HEK293T (cell line): Measurements from ENCODE around the gene KSR2.

ENCODE experiments used
- CTCF ChIA-PET: fragments of 350-600 bp; formaldehyde crosslinking; extraction: SDS; loops from one replicate; lab custom pipeline; 2021; ENCODE audit warnings: antibody characterized with exemption, inconsistent platforms; lab: Yijun Ruan, JAX
- POLR2A ChIA-PET: fragments of 350-600 bp; formaldehyde crosslinking; extraction: SDS; loops from one replicate; lab custom pipeline; 2020; ENCODE audit warnings: antibody characterized with exemption, inconsistent platforms; lab: Yijun Ruan, JAX
- DNase-seq: peaks from one replicate; pipeline ENCODE4 v3.0.0; 2012; ENCODE audit warnings: mixed read lengths; ENCODE audit errors: extremely low spot score
- ARNT ChIP-seq: fragments of 450-650 bp; IDR thresholded peaks from 2 replicates; pipeline ENCODE4 v1.6.1; 2017; ENCODE audit warnings: mild to moderate bottlenecking
- BHLHE40 ChIP-seq: fragments of 450-650 bp; IDR thresholded peaks from 2 replicates; pipeline ENCODE4 v1.6.1; 2016; ENCODE audit warnings: mild to moderate bottlenecking, moderate library complexity, borderline replicate concordance
- CTBP1 ChIP-seq: fragments of 450-650 bp; IDR thresholded peaks from 2 replicates; pipeline ENCODE4 v1.6.1; 2016; ENCODE audit warnings: borderline replicate concordance
- ELF4 ChIP-seq: fragments of 450-650 bp; IDR thresholded peaks from 2 replicates; pipeline ENCODE4 v1.6.1; 2017; ENCODE audit warnings: antibody characterized with exemption
- FOXA1 ChIP-seq: fragments of 450-650 bp; IDR thresholded peaks from 2 replicates; pipeline ENCODE4 v1.6.1; 2016; ENCODE audit warnings: mild to moderate bottlenecking
- FOXK2 ChIP-seq: fragments of 450-650 bp; IDR thresholded peaks from 2 replicates; pipeline ENCODE4 v1.6.1; 2016; ENCODE audit warnings: mild to moderate bottlenecking
- FOXM1 ChIP-seq: fragments of 450-650 bp; IDR thresholded peaks from 2 replicates; pipeline ENCODE4 v1.6.1; 2017; ENCODE audit warnings: mild to moderate bottlenecking, borderline replicate concordance
- HDGF ChIP-seq: fragments of 450-650 bp; IDR thresholded peaks from 2 replicates; pipeline ENCODE4 v1.6.1; 2017; ENCODE audit warnings: antibody characterized with exemption, borderline replicate concordance
- L3MBTL2 ChIP-seq: fragments of 450-650 bp; conservative IDR thresholded peaks from 2 replicates; pipeline ENCODE4 v1.6.1; 2016; ENCODE audit warnings: mild to moderate bottlenecking
- LEF1 ChIP-seq: fragments of 450-650 bp; IDR thresholded peaks from 2 replicates; pipeline ENCODE4 v1.6.1; 2017; ENCODE audit warnings: mild to moderate bottlenecking, borderline replicate concordance
- NFRKB ChIP-seq: fragments of 450-650 bp; IDR thresholded peaks from 2 replicates; pipeline ENCODE4 v1.6.1; 2016; ENCODE audit warnings: mild to moderate bottlenecking, moderate library complexity
- PKNOX1 ChIP-seq: fragments of 450-650 bp; IDR thresholded peaks from 2 replicates; pipeline ENCODE4 v1.6.1; 2016
- SP1 ChIP-seq: fragments of 450-650 bp; IDR thresholded peaks from 2 replicates; pipeline ENCODE4 v1.6.1; 2017
- SUZ12 ChIP-seq: fragments of 450-650 bp; IDR thresholded peaks from 2 replicates; pipeline ENCODE4 v1.6.1; 2016; ENCODE audit warnings: mild to moderate bottlenecking
- TARDBP ChIP-seq: fragments of 450-650 bp; IDR thresholded peaks from 2 replicates; pipeline ENCODE4 v1.6.1; 2016
- ZNF384 ChIP-seq: fragments of 450-650 bp; IDR thresholded peaks from 2 replicates; pipeline ENCODE4 v1.6.1; 2016

The KSR2 gene

GRCh38 chr12:117718559-117718958 lies 250.2 kb downstream of the KSR2 start:
- POLR2A ChIA-PET: no interaction called here

GRCh38 chr12:117718141-117718540 lies 250.6 kb downstream of the KSR2 start:
- CTCF ChIA-PET: no interaction called here
- TF ChIP-seq ARNT (no peak), PKNOX1 (no peak), ZNF384 (no peak), FOXM1 (no peak), L3MBTL2 (no peak), HDGF (no peak), ELF4 (no peak), BHLHE40 (no peak), SUZ12 (no peak), NFRKB (no peak), FOXK2 (no peak), LEF1 (no peak)
- POLR2A ChIA-PET: no interaction called here
- no peak for DNase-seq

More at GRCh38 chr12:117718559-117718958, 250.2 kb downstream of the KSR2 start:
- no peak for DNase-seq
- CTCF ChIA-PET: no interaction called here
- TF ChIP-seq LEF1 (no peak), SUZ12 (no peak), ZNF384 (no peak), BHLHE40 (no peak), TARDBP (no peak), NFRKB (no peak), PKNOX1 (no peak), L3MBTL2 (no peak), SP1 (no peak), FOXA1 (no peak), FOXK2 (no peak), FOXM1 (no peak), ARNT (no peak), HDGF (no peak), CTBP1 (no peak), ELF4 (no peak)

GRCh38 chr12:117714203-117714602 lies 254.6 kb downstream of the KSR2 start:
- DNase-seq: no peak
- CTCF ChIA-PET: no interaction called here
- TF ChIP-seq PKNOX1: no peak
- TF ChIP-seq FOXM1: no peak
- TF ChIP-seq NFRKB: no peak
- TF ChIP-seq ELF4: no peak
- TF ChIP-seq ZNF384: no peak
- no peak for TF ChIP-seq SUZ12
- no peak for TF ChIP-seq LEF1
- TF ChIP-seq CTBP1: no peak
- no peak for TF ChIP-seq FOXK2
- TF ChIP-seq ARNT: no peak
- POLR2A ChIA-PET: no interaction called here

GRCh38 chr12:117710121-117710520 lies 258.7 kb downstream of the KSR2 start:
- TF ChIP-seq SUZ12: no peak
- no peak for TF ChIP-seq ARNT
- no peak for TF ChIP-seq FOXA1
- TF ChIP-seq SP1: no peak
- no peak for TF ChIP-seq PKNOX1
- no peak for DNase-seq
- ChIA-PET POLR2A (no interaction called here), CTCF (no interaction called here)

- ChIA-PET CTCF (no interaction called here), POLR2A (no interaction called here)
- TF ChIP-seq ELF4 (no peak), HDGF (no peak), FOXK2 (no peak), SUZ12 (no peak), L3MBTL2 (no peak)
- DNase-seq: no peak
Observed at GRCh38 chr12:117707861-117708260, 260.9 kb downstream of the KSR2 start.

GRCh38 chr12:117703584-117703983 lies 265.2 kb downstream of the KSR2 start:
- TF ChIP-seq LEF1 (no peak), ARNT (no peak), CTBP1 (no peak), FOXA1 (no peak), ELF4 (no peak), L3MBTL2 (no peak), FOXK2 (no peak), BHLHE40 (no peak), ZNF384 (no peak), SUZ12 (no peak), PKNOX1 (no peak), SP1 (no peak), TARDBP (no peak), HDGF (no peak), FOXM1 (no peak), NFRKB (no peak)
- ChIA-PET CTCF (no interaction called here), POLR2A (no interaction called here)
- DNase-seq: no peak
